HG03045 (cell line): ENCODE measurements around the gene TGFBR3.
"Not testable (repeated sequence)": the region's sequence is repeated elsewhere in the genome, so short reads cannot be mapped to it uniquely, and the experiment has no call there.

ENCODE experiments used
- ATAC-seq: cut with Tn5 transposase; IDR thresholded peaks from one replicate; pipeline ENCODE4 v1.9.1; 2021; ENCODE audit warnings: mild to moderate bottlenecking, moderate library complexity; ENCODE audit not compliant: unreplicated experiment

TGFBR3 gene

DNA sequence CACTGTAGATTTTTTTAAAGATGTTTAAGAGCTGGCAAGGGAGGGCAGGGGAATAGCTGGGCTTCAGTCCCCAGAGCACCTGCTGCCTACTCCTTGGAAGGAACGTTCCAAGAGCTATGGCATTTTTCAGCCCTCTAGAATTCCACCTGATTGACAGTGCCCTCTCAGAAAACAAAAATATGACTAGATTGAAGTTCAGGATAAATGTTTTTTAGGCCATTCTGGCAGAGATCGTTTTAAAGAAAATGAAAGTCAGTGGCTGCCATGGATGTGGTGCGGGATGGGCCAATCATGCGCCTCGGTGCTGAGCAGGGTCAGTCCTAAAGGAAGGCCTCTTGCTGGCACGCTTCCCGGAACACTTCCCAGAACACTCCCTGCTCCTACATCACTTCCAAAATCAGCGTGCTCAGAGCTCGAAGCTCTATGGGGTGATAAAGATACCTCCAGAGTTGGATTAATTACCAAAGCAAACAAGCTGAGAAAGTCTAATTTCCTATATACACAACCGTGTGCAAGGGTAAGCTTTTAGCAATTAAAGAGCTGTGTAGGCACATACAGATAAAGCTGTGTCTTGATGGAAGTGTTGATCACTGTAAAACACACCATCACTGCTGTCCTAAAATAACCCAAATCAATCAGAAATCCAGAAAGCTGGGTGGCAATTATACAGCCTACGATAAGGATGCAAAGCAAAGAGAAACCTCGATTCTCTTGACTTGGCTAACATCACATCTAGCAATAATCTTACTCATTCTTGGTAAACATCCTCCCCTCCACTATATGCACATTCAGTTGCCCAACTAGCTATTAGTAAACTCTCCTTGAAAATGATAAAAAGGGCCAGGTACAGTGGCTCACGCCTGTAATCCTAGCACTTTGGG lies 34.6 kb downstream of the TGFBR3 start:
- no peak for ATAC-seq

DNA sequence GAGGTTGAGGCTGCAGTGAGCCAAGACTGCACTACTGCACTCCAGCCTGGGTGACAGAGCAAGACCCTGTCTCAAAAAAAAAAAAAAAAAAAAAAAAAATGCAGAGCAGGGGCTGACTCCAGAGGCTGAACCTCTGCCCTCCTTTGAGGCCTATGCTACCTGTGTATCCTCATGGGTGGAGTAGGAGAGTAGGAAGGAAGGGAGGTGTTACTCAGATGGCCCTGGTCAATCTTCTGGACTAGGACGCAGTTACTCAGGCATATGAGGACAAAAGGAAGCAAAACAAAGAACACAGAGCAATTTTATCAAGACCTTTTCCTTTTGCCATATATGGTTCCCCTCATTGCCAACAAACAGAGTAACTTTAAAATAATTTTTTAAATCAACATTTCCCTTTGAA lies 35.2 kb downstream of the TGFBR3 start:
- no peak for ATAC-seq

DNA sequence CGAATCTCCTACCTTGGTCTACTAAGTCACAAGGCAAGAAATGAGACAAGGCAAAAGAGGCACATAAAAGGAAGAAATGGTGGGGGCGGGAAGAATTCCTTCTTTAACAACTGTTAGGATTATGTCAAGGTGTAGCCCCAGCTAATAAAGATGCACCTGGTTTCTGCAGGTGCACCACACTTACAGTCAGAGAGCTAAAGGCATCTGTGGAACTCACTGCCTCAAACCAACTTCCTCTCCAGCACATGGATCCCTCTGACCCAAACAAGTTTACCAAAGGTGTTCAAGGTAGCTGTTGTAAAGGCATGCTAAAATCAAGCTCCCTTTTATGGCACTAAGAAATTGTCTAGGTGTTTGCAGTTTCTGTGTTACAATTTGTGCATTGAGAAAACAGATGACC lies 38.1 kb downstream of the TGFBR3 start:
- no peak for ATAC-seq

DNA sequence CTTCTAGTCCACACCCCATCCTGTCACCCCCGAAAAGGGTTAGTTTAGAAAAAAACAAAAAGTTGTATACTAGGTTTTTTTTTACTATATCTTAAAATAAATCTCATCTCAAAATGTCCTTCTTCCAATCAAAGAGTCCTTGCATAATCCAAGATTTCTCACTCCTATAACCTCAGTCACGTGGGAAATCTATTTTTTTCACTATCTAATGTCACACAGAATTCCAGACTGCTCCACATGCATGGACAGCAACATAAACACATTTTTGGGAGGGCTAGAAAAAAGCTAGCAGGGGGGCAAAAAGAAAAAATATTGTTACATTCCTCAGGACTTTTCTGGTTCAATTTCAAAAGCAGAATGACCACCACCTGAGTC lies 39.3 kb downstream of the TGFBR3 start:
- no peak for ATAC-seq

DNA sequence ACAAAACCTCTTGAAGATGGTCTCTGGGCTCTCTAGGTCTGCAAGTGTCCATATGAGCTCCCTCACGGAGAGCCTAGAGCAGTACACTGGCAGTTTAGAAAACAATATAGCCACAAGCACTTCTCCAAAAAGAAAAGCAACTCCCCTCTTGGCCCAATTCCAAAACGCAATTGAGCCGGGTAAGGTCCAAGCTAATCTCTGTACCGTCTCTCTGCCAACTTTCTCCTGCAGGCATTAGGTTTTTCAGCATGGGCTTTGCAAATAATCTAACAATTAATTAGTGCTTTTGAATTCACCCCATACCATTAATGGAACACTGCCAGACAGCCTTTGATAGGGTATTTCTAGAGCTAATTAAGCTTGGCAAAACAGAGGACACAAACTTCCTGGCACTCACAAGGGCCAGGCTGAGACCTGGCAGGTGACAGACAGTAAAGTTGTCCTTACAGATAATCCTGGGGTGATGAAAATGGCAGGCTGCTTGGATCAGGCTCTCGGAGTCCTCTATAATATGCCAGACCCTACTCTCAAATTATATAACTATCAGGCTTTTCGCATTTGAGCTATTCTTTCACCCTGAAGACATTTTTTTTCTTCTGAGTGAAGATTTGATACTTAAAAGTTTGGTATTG lies 39.8 kb downstream of the TGFBR3 start:
- ATAC-seq: no peak

DNA sequence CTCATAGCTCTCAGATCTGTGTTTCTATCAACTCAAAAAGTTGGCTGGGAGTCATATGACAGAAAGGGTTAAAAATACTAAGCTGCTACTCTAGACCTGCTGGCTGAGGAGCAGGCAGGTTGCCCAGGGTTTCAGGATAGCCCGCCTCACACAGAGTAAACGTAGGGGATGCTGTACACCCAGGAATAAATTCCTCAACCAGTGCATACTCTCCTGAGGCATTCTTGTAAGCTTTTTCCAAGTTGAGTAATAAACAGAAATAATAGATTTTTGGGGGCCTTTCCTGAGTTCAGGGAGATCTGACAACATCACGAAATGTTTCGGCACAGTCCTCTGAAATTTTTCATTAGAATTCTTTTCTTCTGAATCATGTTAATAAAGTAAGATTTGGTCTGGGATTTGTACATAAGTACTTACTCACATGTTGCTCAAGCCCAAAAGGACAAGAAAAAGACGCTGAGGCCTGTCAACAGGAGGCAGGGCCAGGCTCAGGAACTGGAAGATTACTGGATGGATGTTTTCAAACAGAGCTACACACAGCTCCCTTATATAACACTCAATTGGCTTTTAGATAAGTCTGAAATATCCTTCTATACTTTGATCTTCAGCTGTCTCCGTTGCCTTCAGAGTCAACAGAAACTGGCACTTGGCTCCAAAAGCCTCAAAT lies 41.0 kb downstream of the TGFBR3 start:
- ATAC-seq: no peak

DNA sequence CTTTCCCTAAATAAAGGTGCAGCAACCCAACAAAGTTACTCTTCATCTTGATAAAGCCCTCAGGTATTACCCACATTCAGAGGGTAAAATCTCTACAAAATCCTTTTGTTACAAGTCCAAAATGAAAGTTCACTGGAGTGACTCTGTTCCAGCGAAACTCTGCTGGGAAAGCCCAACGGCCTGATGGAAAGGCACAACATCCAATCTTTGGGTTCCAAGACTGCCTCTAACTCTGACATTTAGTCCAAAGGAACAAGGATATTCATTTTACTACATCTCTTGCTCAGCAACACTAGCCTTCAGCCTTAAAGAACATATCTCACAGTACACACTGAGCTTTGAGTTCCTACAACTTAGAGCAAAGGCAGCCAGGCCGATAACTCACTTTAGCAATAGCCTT lies 42.1 kb downstream of the TGFBR3 start:
- no peak for ATAC-seq

DNA sequence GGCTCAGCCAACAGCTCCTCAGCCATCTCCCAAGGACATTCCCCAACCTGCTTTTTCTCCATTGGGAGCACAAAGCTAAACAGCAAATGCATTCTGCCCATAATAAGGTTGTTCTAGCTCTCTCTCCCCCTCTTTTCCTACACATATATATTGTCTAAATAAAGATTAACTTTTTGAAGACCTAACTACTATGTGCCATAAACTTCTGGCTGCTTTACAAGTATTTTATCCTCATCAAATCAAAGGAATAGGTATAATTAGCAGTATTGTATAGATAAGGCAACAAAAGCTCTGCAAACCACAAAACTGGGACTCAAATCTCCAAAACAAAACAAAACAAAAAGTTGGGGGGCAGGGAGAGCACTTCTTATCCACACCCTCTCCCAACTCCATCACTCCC lies 43.4 kb downstream of the TGFBR3 start:
- ATAC-seq: no peak

DNA sequence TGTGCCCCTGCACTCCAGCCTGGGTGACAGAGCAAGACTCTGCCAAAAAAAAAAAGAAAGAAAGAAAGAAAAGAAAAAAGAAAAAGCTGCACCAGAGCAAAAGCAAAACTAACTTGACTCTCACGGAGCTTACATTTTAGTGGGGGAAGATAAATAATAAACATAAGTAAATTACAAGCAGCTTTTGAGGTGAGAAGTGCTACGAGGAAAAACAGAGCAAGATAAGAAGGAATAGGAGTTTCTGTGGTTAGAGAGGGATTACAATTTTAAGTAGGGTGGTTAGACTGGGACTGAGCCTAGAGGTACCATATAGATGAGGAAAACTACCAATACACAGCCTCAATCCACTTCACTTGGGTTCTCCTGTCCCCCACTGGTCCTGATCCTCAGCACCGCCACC lies 43.9 kb downstream of the TGFBR3 start:
- no peak for ATAC-seq

DNA sequence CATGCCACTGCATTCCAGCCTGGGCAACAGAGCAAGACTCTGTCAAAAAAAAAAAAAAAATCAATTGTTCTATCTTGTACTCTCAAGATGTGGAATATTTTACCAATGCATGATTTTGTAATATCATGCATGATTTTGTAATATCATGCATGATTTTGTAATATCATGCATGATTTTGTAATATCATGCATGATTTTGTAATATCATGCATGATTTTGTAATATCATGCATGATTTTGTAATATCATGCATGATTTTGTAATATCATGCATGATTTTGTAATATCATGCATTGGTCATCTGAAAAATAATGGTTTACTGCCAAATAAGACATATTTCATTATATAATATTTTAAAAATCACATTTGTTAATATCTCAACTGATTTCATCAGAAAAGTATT lies 45.7 kb downstream of the TGFBR3 start:
- not testable (repeated sequence) for ATAC-seq

DNA sequence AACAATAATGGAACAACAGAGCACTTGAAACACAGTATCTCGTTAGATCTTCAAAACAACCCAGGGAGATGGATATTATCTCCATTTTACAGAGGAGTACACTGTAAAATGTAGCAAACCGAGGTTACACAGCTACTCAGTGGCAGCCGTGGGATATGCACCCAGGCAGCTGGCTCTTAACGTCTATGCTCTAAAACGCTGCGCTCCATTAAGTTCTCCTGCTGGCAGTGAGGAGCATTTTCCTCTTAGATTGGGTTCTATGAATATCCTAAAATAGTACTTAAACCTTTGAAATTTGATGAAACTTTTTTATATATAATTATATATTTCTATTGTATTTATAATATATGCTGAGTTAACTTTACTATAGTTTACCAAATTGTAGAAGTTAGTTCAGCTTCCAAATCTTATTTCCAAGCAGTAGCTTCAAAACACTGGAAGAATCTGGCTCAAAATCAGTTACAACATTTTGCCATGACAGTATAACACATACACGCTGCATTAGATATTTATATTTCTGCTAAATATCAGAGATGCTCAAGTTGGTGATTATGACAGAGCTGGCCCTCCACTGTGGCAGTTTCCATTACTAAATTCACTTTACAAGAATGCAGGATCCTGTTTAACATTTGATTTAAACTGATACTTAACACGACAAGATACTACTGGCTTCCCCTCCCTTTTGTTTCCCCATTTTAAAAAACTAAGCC lies 49.5 kb downstream of the TGFBR3 start:
- ATAC-seq: no peak

DNA sequence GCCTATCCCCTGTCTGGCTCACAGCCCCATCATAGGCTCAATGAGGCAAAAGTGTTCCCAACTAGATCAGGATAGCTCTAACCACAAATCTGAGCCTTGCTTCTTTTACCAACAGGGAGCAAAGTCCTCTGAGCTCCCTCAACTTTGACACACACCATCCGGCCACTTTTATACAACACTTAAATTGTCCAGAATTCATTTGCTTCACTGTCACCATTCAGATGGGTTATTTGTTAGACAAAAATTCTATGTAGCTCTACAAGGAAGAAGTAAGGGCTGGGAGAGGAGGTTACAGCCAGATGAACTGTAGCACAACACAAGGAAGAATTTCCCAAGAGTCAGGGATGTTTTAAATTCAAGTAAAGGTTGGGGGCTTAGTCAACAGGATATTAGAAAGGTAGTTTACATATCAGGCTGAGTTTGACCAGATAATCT lies 50.8 kb downstream of the TGFBR3 start:
- ATAC-seq: no peak

DNA sequence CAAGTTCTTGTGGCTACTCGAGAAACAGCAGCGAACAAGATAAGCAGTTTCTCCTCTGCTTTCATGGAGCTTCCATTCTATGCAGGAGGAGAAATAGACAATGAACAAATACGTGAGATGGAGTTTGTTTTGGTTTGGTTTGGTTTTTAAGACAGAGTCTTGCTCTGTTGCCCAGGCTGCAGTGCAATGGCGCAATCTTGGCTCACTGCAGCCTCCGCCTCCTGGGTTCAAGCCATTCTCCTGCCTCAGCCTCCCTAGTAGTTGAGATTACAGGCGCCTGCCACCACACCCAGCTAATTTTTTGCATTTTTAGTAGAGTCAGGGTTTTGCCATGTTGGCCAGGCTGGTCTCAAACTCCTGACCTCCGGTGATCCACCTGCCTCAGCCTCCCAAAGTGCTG lies 51.4 kb downstream of the TGFBR3 start:
- ATAC-seq: not testable (repeated sequence)

DNA sequence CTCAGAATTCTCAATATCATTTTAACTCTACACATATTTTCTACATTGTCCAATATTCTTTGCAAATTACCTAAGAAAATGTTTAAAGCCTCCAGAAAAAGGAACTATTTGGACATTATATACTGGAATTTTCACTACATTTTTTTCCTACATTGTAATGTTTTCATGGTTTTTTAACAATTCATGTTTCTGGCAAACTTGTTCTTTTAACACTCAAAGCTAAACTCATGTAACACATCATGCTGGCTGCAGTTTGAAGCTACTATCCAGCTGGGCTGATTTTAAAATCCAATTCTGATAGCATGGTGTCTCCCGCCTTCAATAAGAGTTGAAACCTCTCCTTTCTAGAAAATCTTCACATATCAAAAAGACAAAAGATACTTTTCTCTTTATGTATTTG lies 52.0 kb downstream of the TGFBR3 start:
- no peak for ATAC-seq

DNA sequence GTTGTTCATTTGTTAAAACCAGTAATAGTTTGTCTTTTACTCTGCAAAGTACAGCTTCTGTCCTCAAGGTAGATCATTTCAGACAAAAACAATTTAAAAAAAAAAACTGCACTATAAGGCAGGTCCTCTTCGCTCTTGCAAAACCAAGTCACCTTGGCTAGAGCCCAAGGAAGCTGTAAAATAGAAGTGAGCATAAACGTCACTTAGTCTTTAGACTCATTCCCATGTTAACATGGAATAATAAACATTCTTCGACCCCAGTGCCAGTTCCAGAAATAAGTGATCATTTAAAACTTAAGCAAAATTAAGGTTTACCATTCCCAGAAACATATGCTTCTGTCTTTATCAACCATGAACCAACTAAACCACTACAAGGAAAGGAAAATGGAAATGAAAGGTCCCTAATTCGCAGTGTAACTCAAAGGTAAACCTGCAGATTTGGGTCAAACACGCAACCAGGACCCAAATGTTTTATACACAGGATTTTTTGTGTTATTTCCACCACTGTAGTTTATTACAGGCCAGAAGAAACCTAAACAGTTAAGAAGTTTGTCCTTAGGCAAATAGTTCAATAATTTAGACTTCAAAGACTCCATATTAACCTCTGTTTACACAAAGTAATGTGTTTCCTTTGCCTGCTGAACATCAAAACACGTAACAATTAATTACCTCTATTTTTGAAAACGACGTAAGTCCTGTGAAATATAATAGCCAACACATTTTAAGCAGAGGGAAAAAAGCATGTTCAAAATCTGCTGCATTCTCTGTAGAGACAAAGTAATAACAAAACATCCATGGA lies 54.6 kb downstream of the TGFBR3 start:
- ATAC-seq: no peak

DNA sequence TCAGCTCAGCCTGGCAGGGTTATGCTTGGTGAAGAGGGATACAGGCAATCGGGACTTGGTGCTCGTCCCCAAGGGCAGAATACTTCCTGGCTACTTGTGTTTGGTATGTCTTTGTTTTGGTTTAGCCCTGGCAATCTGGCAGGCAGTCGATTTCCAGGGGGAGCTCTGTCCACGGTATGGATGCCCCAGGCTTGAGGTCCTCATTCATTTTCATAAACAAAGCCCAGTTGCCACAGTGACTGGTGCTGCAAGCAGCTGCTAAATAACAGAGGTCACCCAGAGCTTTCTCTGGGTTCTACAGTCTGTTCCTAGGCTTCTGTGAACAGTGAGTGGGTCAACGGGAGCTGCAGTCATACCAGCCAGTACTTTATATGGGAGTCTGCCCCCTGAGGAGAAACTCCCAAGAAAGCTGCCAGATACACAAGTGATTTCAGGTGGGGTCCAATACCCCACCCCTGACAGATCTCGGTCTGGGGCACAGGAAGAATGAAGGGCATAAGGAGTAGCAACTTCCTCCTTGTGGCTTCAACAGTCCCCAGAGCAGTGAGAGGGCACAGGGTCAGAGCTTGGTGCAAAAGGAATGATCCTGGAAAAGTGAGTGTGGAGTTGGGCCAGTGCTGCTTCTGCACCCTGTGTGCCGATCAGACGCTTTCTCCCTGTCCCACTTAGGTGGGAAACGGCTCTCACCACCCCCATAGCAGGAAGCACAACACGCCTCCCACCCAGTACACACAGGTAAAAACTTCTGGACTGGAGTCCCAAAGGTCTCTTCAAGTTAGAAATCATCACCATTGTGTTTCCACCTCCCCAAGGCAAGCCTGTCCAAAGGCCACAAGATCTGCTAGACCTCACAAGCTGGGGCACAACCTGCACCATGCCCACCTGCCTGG lies 55.5 kb downstream of the TGFBR3 start:
- ATAC-seq: no peak

DNA sequence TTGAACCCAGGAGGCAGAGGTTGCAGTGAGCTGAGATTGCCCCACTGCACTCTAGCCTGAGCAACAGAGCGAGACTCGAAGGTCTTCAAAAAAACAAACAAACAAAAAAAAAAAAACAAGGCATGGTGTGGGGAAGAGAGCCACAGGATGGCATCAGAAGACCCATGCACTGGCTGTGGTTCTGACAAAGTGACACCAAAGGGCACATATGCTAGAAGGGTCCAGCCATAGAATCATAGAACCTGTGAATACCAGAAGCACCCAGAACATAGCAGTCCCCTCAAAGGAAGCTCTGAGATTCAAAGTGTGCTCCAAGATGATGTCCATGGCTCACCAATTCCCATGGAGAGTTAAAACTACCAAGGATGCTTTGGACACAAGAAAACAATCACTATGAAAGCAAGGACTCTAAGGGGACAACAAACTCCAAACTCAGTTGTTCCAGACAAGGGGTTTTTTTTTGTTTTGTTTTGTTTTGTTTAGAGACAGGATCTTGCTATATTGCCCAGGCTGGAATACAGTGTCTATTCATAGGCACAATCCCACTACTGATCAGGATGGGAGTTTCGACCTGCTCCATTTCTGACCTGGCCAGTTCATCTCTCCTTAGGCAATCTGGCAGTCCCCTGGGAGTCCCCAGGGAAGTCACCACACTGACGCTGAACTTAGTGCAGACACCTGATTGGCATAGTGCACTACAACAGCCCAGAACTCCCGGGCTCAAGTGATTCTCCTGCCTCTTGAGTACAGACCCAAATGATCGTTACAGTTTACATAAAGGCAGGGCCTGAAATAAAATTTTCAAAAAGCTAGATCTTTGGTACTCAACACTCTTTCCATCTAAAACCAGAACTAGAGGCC lies 56.4 kb downstream of the TGFBR3 start:
- no peak for ATAC-seq

DNA sequence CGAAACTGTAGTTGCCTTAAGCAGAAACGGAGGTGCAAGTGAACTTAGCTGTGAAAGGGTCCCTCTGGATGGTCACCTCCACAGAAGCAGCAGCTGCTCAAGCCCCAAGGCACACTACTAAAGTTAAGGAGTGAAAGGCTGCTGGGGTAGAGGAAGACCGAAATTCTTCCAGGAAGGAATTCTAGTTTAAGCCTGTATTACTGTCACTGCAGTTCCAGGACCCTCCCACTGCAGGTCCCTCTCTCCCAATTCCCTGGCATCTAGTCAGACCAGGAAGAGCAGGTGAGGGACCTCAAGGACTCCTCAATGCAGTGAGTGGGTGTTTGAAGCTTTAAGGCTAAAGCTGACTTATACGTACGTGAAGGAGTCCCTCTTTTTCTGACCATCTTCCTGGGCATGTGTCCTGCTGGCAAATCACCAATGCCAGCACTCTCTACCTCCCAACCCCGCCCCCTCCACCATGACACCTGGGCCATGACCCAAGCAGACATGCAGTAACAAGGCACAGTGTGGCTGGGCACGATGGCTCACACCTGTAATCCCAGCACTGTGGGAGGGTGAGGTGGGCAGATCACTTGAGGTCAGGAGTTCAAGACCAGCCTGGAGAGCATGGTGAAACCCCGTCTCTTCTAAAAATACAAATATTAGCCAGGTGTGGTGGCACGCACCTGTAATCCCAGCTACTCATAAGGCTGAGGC lies 57.2 kb downstream of the TGFBR3 start:
- no peak for ATAC-seq
